Hematopoietic multipotent progenitor cell treated with erythropoietin and hydrocortisone succinate and interleukin-3 and kit ligand, for 8 days (in vitro differentiated cells): ENCODE measurements around the gene HERC2.

Source experiments
- DNase-seq: peaks from one replicate; pipeline ENCODE4 v3.0.0-alpha.2; 2015

HERC2 gene

DNA sequence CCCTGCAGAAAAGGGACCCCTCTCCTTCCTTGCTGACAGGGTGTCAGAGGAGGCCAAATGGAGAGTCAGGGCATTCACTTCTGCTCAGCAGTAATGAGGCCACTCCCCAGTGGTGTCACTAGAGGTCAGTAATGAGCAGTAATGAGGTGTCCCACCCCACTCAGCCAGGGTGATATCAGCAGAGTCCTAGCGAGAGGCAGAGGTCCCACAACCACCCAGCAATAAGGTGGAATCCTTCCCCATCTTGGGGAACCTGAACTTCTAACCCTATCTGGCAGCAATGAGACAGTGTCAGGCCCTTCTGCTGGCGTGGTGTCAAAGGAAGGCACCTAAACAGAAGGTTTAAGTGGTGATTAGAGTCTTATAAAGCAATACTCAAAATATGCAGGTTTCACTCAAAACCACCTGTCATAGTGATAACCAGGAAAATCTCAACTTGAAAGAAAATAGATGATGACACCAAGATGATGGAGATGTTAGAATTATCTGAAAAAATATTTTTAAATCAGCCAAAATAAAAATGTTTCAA, 235.7 kb downstream of the HERC2 start:
- peak; percentile 79 for DNase-seq

DNA sequence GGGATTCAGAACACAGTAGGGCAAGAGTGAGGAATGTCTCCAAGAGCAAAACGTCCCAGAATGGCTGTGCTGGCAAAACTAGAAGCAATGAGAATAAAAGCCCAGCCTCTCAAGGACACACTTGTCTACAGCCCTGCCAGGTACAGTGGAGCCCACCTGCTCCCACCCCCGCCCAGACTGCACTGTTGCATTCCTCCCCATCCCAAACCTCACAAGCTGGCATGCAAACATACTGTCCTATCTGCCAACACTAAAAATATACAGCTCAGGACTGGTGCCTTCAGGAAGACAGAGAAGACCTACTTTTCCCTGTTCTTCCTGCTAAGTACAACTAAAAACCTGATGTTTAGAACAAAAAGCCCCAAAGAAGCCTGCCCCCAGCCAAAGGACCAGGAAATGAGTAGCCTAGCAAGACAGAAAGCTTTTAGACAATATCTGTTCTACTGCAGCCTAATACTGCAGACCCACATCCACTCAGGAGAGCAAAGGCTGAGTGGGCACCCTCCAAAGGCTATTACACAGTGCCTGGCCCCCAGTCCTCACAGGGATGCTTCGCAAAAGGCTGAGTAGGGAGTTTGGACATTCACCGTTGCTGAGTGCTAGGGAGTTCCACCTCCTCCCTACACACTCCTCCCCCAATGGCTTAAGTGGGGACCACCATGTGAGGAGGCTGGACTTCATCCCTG, 236.3 kb downstream of the HERC2 start:
- DNase-seq = no peak

DNA sequence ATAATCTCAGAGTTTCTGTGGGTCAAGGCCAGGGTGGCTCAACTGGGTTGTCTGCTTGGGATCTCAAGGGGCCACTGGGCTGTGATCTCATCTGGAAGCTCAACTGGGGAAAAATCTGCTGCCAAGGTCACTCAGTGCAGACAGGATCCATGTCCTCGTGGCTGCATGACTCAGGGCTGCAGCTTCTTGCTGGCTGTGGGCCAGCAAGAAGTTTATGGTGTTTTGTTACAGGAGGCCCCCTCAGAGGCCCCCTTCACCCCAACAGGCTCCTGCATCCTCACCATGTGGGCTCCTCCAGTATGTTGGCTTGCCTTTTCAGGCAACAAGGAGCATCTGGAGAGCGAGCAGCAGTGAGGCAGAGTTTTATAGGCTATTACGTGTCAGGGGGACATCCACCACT, 237.4 kb downstream of the HERC2 start:
- no peak for DNase-seq

DNA sequence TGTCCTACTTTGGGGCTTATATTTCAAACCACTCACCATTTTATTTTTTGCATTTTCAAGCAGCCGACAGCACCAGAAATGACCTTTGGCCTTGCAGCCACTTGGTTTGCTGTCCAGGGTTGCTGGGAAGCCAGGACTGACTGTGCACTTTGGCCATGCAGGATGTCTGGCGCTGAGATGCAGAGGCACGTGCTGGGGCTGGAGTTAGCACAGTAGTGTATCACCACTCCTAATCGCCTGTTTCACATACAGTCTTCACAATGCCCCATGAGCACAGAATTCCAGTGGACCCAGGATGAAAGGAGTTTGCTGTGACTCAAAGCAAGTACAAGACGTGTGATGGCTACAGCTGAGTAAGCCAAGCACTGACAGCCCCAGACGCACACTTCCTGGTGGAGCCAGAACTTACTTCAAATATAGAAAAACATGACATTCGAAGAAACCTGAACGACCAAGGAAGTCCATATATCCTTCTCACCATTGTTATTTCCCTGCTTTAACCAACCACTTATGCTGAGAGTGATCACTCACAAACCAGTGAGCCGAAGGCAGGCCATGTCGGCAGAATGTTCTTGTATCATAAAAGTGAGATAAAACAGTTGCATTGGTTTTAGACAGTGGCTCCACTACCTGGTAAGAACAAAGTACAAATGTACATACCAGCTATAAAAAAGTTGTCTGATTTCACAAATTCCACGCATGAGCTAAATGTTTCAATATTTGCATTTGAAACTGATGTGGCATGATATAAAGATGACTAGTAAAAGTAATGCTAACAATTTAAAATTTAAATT, 238.9 kb downstream of the HERC2 start:
- DNase-seq = no peak

DNA sequence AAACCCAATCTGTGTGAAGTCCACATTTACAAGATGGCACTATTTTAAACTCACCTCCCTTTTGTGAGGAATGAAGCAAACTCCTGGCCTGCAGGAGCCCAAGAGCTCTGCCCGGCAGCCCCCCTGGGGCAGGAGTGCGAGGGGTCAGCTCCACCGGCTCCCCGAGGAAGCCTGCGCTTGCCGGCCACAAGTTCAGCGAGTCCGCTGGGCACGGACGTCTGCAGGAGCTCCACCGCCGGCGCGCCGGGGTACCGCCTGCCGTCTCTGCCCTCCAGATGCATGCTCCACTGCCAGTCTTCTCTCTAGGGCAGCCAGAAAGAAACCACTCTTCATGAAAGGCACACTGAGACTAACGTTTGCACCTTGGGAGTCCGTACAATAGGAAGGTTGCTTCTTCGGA, 240.4 kb downstream of the HERC2 start:
- no peak for DNase-seq

DNA sequence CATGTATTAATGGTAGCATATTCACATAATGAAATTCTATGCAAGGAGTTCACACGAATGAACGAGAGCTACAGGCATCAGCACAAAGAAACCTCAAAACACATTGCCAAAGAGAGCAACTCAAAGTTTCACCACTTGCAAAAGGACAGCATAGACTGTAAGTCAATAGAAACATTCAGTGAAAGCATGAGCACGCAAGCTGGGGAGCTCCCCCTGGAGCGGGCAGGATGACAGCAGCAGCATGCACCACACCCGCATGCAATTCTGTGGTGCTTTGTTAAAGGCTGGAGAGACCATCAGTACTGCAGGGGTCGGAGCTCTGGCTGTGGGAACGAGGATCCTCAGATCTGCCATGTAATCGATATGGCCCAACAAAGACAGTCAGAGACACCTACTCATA, 241.6 kb downstream of the HERC2 start:
- DNase-seq = no peak

DNA sequence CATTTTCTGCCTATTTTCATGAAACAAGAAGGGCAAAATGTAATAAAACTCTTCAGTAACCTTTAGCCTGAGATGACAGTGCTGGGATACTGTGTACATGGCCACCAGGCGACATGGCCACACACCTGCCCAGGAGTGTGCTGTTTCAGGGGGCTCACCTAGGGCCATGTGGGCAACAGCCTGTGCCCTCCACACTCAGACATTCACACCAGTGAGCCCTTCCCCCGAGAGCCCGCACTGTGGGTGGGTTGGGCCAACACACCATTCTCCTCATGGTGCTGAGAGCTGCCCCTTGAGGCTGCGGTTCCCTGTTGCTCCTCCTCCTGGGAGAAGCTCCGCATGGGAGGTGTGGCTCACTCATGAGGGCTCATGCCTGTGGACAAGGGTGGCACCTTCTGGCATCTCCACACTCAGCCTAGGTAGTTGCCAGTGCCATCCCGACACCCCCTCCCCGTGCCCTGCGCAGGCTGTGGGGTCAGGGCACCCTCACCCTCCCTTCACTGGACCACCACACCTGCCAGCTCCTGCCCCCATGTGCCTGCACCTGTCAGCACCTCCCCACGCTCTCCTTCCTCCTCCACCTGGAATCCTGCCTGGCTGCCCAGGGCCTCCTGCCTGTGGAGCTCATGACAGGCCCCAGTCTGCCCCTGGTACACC, 242.5 kb downstream of the HERC2 start:
- no peak for DNase-seq

DNA sequence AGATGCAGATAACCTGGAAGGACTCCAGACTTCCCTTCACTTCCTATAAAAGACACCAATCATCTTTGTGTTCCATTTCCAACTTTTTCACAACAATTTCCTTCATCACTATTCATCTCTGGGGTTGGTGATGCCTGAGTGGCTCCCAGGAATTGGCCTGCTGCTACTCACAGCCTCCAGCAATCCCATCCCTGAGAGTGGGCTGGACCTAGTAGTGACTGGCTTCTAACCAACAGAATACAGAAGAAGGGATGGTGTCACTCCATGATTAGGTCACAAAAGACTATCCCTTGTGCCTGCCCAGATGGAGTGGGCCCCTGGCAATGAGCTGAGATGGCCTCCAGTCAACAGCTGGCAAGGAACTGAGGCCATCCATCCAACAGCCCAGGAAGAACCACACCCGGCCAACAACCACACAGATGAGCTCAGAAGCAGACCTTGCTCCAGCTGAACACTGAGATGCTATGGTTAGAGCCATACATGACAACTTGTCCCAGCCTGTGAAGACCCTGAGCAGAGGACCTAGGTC, 243.7 kb downstream of the HERC2 start:
- no peak for DNase-seq

DNA sequence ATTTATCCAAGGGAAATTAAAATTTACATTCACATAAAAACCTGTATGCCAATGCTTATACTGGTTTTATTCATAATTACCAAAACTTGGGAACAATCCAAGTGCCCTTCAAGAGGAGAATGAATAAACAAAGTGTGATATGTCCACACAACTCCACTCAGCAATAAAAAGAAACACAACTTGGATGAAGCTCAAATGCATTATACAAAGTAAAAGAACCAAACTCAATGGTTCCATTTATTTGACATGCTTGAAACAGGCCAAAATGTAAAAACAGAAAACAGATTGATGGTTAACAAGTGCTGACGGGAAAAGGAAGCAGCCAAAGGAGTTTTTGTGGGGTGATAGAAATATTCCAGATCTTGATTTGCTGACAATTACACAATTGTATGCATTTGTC, 246.4 kb downstream of the HERC2 start:
- DNase-seq = no peak

DNA sequence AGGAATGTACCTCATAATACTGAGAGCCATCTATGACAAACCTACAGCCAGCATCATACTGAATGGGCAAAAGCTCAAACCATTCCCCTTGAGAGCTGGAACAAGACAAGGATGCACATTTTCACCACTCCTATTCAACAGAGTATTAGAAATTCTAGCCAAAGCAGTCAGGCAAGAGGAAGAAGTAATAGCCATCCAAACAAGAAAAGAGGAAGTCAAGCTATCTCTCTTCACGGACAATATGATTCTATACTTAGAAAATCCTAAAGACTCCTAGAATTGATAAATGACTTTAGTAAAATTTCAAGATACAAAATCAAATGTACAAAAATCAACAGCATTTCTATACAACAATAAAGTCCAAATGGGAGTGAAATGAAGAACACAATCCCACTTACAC, 253.0 kb downstream of the HERC2 start:
- DNase-seq = no peak

DNA sequence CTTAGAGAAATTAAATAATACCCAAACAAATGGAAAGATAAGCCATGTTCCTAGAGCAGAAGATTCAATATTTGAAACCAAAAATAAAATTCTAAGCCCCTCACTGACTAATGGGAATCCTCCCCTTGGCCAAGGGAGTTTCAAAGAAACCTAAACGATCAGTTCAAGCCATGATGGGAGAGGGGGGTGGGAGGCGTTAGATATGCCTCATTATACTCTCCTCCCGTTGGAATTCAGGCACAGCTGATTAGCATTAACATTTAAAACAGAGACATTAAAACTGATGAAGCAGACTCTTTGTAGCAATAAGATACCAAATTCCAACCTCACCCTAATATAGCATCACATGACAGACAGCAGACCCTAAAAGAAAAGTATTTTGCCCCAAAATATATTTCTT, 255.7 kb downstream of the HERC2 start:
- no peak for DNase-seq
